Loucy (cell line): ENCODE data around the gene IGFL3.

Experiments used
- EZH2phosphoT487 ChIP-seq: fragments of 200-600 bp; IDR thresholded peaks from 2 replicates; pipeline ENCODE4 v1.6.1; 2018; ENCODE audit warnings: antibody characterized with exemption, mild to moderate bottlenecking, moderate library complexity, borderline replicate concordance
- TF ChIP-seq, protein P1 (sequence below): fragments of 200-600 bp; sonication (generic); conservative IDR thresholded peaks from 2 replicates; pipeline ENCODE4 v1.5.1; 2014; ENCODE audit warnings: mild to moderate bottlenecking, antibody characterized with exemption, low read length

- TF ChIP-seq, protein P1, sequence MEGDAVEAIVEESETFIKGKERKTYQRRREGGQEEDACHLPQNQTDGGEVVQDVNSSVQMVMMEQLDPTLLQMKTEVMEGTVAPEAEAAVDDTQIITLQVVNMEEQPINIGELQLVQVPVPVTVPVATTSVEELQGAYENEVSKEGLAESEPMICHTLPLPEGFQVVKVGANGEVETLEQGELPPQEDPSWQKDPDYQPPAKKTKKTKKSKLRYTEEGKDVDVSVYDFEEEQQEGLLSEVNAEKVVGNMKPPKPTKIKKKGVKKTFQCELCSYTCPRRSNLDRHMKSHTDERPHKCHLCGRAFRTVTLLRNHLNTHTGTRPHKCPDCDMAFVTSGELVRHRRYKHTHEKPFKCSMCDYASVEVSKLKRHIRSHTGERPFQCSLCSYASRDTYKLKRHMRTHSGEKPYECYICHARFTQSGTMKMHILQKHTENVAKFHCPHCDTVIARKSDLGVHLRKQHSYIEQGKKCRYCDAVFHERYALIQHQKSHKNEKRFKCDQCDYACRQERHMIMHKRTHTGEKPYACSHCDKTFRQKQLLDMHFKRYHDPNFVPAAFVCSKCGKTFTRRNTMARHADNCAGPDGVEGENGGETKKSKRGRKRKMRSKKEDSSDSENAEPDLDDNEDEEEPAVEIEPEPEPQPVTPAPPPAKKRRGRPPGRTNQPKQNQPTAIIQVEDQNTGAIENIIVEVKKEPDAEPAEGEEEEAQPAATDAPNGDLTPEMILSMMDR = no peak
- TF ChIP-seq EZH2phosphoT487 = no peak
Measured at GRCh38 chr19:46137915-46138473, 13.5 kb upstream of the IGFL3 start.
